Stimulated activated memory B cell treated with anti-CD40 and anti-IgM and Interleukin-4, amounts not matched to agents 10 μg/mL and 1 μg/mL and 100 μg/mL, for 72 hours (primary cell): Measurements from ENCODE around the gene PINK1.
"Not testable (repeated sequence)": the region's sequence is repeated elsewhere in the genome, so short reads cannot be mapped to it uniquely, and the experiment has no call there.

Source experiments
- ATAC-seq: fragments of 150-1000 bp; cut with Tn5 transposase; 2 replicates; pipeline ENCODE4 v1.10.0; 2021
- H3K27ac Mint-ChIP-seq: one replicate; pipeline ENCODE4 v1.8.0; 2022; ENCODE audit warnings: mild to moderate bottlenecking, mixed read lengths
- H3K27me3 Mint-ChIP-seq: one replicate; pipeline ENCODE4 v1.8.0; 2022; ENCODE audit warnings: mixed read lengths
- H3K36me3 Mint-ChIP-seq: one replicate; pipeline ENCODE4 v1.8.0; 2022; ENCODE audit warnings: mixed read lengths
- H3K4me1 Mint-ChIP-seq: one replicate; pipeline ENCODE4 v1.8.0; 2022; ENCODE audit warnings: mixed read lengths
- H3K4me3 Mint-ChIP-seq: one replicate; pipeline ENCODE4 v1.8.0; 2022; ENCODE audit warnings: mild to moderate bottlenecking, moderate library complexity, mixed read lengths
- H3K9me3 Mint-ChIP-seq: one replicate; pipeline ENCODE4 v1.8.0; 2022; ENCODE audit warnings: mixed read lengths

PINK1 gene

GRCh38 chr1:20672265-20672632 is 39.0 kb downstream of the PINK1 start:
- H3K4me1 Mint-ChIP-seq, result no peaks in the 10 kb centered on the region
- no peaks in the 10 kb centered on the region for H3K27me3 Mint-ChIP-seq
- H3K9me3 Mint-ChIP-seq, result no peaks in the 10 kb centered on the region
- no peak overlapping the region for H3K4me3 Mint-ChIP-seq
- ATAC-seq, result no peak
- H3K36me3 Mint-ChIP-seq, result no peaks in the 10 kb centered on the region
- H3K27ac Mint-ChIP-seq, result no peak overlapping the region

GRCh38 chr1:20673626-20674025 is 40.4 kb downstream of the PINK1 start:
- not testable (repeated sequence) for H3K9me3 Mint-ChIP-seq, H3K27me3 Mint-ChIP-seq, H3K4me3 Mint-ChIP-seq, H3K36me3 Mint-ChIP-seq, H3K4me1 Mint-ChIP-seq, H3K27ac Mint-ChIP-seq, ATAC-seq

- H3K9me3 Mint-ChIP-seq, result peaks cover 5% of the 10 kb centered on the region
- peaks cover 9% of the 10 kb centered on the region for H3K27me3 Mint-ChIP-seq
- H3K4me3 Mint-ChIP-seq, result peak overlapping the region; percentile 44
- no peaks in the 10 kb centered on the region for H3K36me3 Mint-ChIP-seq
- peak; percentile 79 for ATAC-seq
- H3K27ac Mint-ChIP-seq, result peak overlapping the region; percentile 3
- H3K4me1 Mint-ChIP-seq, result peaks cover 15% of the 10 kb centered on the region
Observed at GRCh38 chr1:20678599-20678998, 45.3 kb downstream of the PINK1 start.

GRCh38 chr1:20680269-20680668 is 47.0 kb downstream of the PINK1 start:
- Mint-ChIP-seq H3K36me3 (no peaks in the 10 kb centered on the region), H3K27ac (no peak overlapping the region), H3K27me3 (peaks cover 22% of the 10 kb centered on the region), H3K9me3 (peaks cover 5% of the 10 kb centered on the region), H3K4me3 (no peak overlapping the region), H3K4me1 (peaks cover 15% of the 10 kb centered on the region)
- ATAC-seq, result no peak

- ATAC-seq, result no peak
- Mint-ChIP-seq H3K4me1 (peaks cover 15% of the 10 kb centered on the region), H3K27ac (no peak overlapping the region), H3K9me3 (peaks cover 5% of the 10 kb centered on the region), H3K36me3 (no peaks in the 10 kb centered on the region), H3K4me3 (no peak overlapping the region), H3K27me3 (peaks cover 40% of the 10 kb centered on the region)
Observed at GRCh38 chr1:20681999-20682398, 48.7 kb downstream of the PINK1 start.

- H3K36me3 Mint-ChIP-seq, result no peaks in the 10 kb centered on the region
- peaks cover 15% of the 10 kb centered on the region for H3K4me1 Mint-ChIP-seq
- H3K27me3 Mint-ChIP-seq, result peaks cover 40% of the 10 kb centered on the region
- H3K4me3 Mint-ChIP-seq, result no peak overlapping the region
- ATAC-seq, result no peak
- H3K9me3 Mint-ChIP-seq, result peaks cover 4% of the 10 kb centered on the region
- H3K27ac Mint-ChIP-seq, result no peak overlapping the region
Observed at GRCh38 chr1:20682571-20683236, 49.4 kb downstream of the PINK1 start.

- Mint-ChIP-seq H3K4me3 (no peak overlapping the region), H3K4me1 (peaks cover 9% of the 10 kb centered on the region), H3K9me3 (peaks cover under 1% of the 10 kb centered on the region), H3K36me3 (no peaks in the 10 kb centered on the region), H3K27ac (no peak overlapping the region), H3K27me3 (peaks cover 47% of the 10 kb centered on the region)
- ATAC-seq, result no peak
Observed at GRCh38 chr1:20683614-20684013, 50.4 kb downstream of the PINK1 start.

- H3K27me3 Mint-ChIP-seq, result peaks cover 50% of the 10 kb centered on the region
- no peaks in the 10 kb centered on the region for H3K36me3 Mint-ChIP-seq
- no peak overlapping the region for H3K4me3 Mint-ChIP-seq
- ATAC-seq, result no peak
- no peaks in the 10 kb centered on the region for H3K9me3 Mint-ChIP-seq
- no peak overlapping the region for H3K27ac Mint-ChIP-seq
- peaks cover 4% of the 10 kb centered on the region for H3K4me1 Mint-ChIP-seq
Observed at GRCh38 chr1:20684050-20684620, 50.9 kb downstream of the PINK1 start.

GRCh38 chr1:20684651-20685050 is 51.4 kb downstream of the PINK1 start:
- no peaks in the 10 kb centered on the region for H3K9me3 Mint-ChIP-seq
- no peak overlapping the region for H3K27ac Mint-ChIP-seq
- H3K4me1 Mint-ChIP-seq, result no peaks in the 10 kb centered on the region
- peaks cover 50% of the 10 kb centered on the region for H3K27me3 Mint-ChIP-seq
- no peak overlapping the region for H3K4me3 Mint-ChIP-seq
- peak; percentile 4 for ATAC-seq
- H3K36me3 Mint-ChIP-seq, result no peaks in the 10 kb centered on the region

GRCh38 chr1:20685099-20685662 is 51.9 kb downstream of the PINK1 start:
- Mint-ChIP-seq H3K9me3 (no peaks in the 10 kb centered on the region), H3K36me3 (no peaks in the 10 kb centered on the region), H3K4me1 (no peaks in the 10 kb centered on the region), H3K27me3 (peaks cover 50% of the 10 kb centered on the region), H3K27ac (no peak overlapping the region), H3K4me3 (no peak overlapping the region)
- ATAC-seq, result no peak

- no peaks in the 10 kb centered on the region for H3K9me3 Mint-ChIP-seq
- no peak overlapping the region for H3K27ac Mint-ChIP-seq
- ATAC-seq, result no peak
- no peak overlapping the region for H3K4me3 Mint-ChIP-seq
- H3K36me3 Mint-ChIP-seq, result no peaks in the 10 kb centered on the region
- peaks cover 50% of the 10 kb centered on the region for H3K27me3 Mint-ChIP-seq
- H3K4me1 Mint-ChIP-seq, result no peaks in the 10 kb centered on the region
Observed at GRCh38 chr1:20685741-20686140, 52.5 kb downstream of the PINK1 start.

- Mint-ChIP-seq H3K36me3 (peaks cover 6% of the 10 kb centered on the region), H3K4me3 (no peak overlapping the region), H3K27me3 (peaks cover 50% of the 10 kb centered on the region), H3K9me3 (peaks cover 4% of the 10 kb centered on the region), H3K27ac (no peak overlapping the region), H3K4me1 (no peaks in the 10 kb centered on the region)
- no peak for ATAC-seq
Observed at GRCh38 chr1:20686883-20687725, 53.8 kb downstream of the PINK1 start.

- H3K4me3 Mint-ChIP-seq, result no peak overlapping the region
- peaks cover 34% of the 10 kb centered on the region for H3K27me3 Mint-ChIP-seq
- peaks cover 8% of the 10 kb centered on the region for H3K36me3 Mint-ChIP-seq
- H3K27ac Mint-ChIP-seq, result no peak overlapping the region
- no peak for ATAC-seq
- H3K9me3 Mint-ChIP-seq, result peaks cover 4% of the 10 kb centered on the region
- no peaks in the 10 kb centered on the region for H3K4me1 Mint-ChIP-seq
Observed at GRCh38 chr1:20689645-20690056, 56.4 kb downstream of the PINK1 start.

GRCh38 chr1:20691872-20692271 is 58.6 kb downstream of the PINK1 start:
- Mint-ChIP-seq H3K4me1 (peaks cover 11% of the 10 kb centered on the region), H3K36me3 (peaks cover 8% of the 10 kb centered on the region), H3K27ac (no peak overlapping the region), H3K27me3 (peaks cover 27% of the 10 kb centered on the region), H3K4me3 (no peak overlapping the region), H3K9me3 (peaks cover 4% of the 10 kb centered on the region)
- no peak for ATAC-seq

- Mint-ChIP-seq H3K27me3 (peaks cover 19% of the 10 kb centered on the region), H3K4me3 (no peak overlapping the region), H3K9me3 (peaks cover 4% of the 10 kb centered on the region), H3K27ac (no peak overlapping the region), H3K4me1 (peaks cover 14% of the 10 kb centered on the region), H3K36me3 (peaks cover 8% of the 10 kb centered on the region)
- ATAC-seq, result no peak
Observed at GRCh38 chr1:20693623-20694022, 60.4 kb downstream of the PINK1 start.
